ENCODE data around the gene IFNG-AS1. TPM values are rescaled to one million over a fixed set of nuclear protein-coding genes. Genes with fewer than 3 reads are reported as not detected.

Gene IFNG-AS1
- total RNA-seq, 1 donor from 2014 or later, result not detected

GRCh38 chr12:68030248-68030647 is 41.0 kb downstream of the IFNG-AS1 start:
- H3K4me3 Mint-ChIP-seq (ENCODE audit: low read depth), result no peak overlapping the region
- no peaks in the 10 kb centered on the region for H3K27me3 Mint-ChIP-seq (ENCODE audit: low read depth)
- peaks cover 12% of the 10 kb centered on the region for H3K9me3 Mint-ChIP-seq
- DNase-seq (ENCODE audit: low spot score), result no peak
- H3K27ac Mint-ChIP-seq, result no peak overlapping the region
- H3K36me3 Mint-ChIP-seq (ENCODE audit: low read depth), result no peaks in the 10 kb centered on the region
- peaks cover 24% of the 10 kb centered on the region for H3K4me1 Mint-ChIP-seq (ENCODE audit: low read depth)
- intact Hi-C loops (cut with micrococcal nuclease), result loop anchor here (10.0 kb wide), 1 partner anchor 225 kb away; no protein-coding TSS in a partner anchor

- DNase-seq (ENCODE audit: low spot score), result no peak
- Mint-ChIP-seq H3K36me3 (ENCODE audit: low read depth) (no peaks in the 10 kb centered on the region), H3K4me3 (ENCODE audit: low read depth) (no peak overlapping the region), H3K27ac (no peak overlapping the region), H3K9me3 (peaks cover 17% of the 10 kb centered on the region), H3K4me1 (ENCODE audit: low read depth) (peaks cover 26% of the 10 kb centered on the region), H3K27me3 (ENCODE audit: low read depth) (no peaks in the 10 kb centered on the region)
- intact Hi-C loops (cut with micrococcal nuclease), result loop anchor here (10.0 kb wide), 1 partner anchor 226 kb away; no protein-coding TSS in a partner anchor
These were observed 41.9 kb downstream of the IFNG-AS1 start for GRCh38 chr12:68031174-68031573.

- Mint-ChIP-seq H3K4me1 (ENCODE audit: low read depth) (peaks cover 29% of the 10 kb centered on the region), H3K36me3 (ENCODE audit: low read depth) (no peaks in the 10 kb centered on the region), H3K27ac (peak overlapping the region; percentile 5), H3K9me3 (peaks cover 17% of the 10 kb centered on the region), H3K4me3 (ENCODE audit: low read depth) (no peak overlapping the region), H3K27me3 (ENCODE audit: low read depth) (no peaks in the 10 kb centered on the region)
- intact Hi-C loops (cut with micrococcal nuclease), result loop anchor here (10.0 kb wide), 1 partner anchor 227 kb away; no protein-coding TSS in a partner anchor
- no peak for DNase-seq (ENCODE audit: low spot score)
These were observed 42.9 kb downstream of the IFNG-AS1 start for GRCh38 chr12:68031881-68032739.

GRCh38 chr12:68034567-68034966 is 45.3 kb downstream of the IFNG-AS1 start:
- H3K9me3 Mint-ChIP-seq, result peaks cover 11% of the 10 kb centered on the region
- H3K4me3 Mint-ChIP-seq (ENCODE audit: low read depth), result no peak overlapping the region
- H3K27me3 Mint-ChIP-seq (ENCODE audit: low read depth), result no peaks in the 10 kb centered on the region
- peaks cover 37% of the 10 kb centered on the region for H3K4me1 Mint-ChIP-seq (ENCODE audit: low read depth)
- intact Hi-C loops (cut with micrococcal nuclease), result loop anchor here (10.0 kb wide), 1 partner anchor 230 kb away; no protein-coding TSS in a partner anchor
- DNase-seq (ENCODE audit: low spot score), result no peak
- no peak overlapping the region for H3K27ac Mint-ChIP-seq
- H3K36me3 Mint-ChIP-seq (ENCODE audit: low read depth), result no peaks in the 10 kb centered on the region

DNA sequence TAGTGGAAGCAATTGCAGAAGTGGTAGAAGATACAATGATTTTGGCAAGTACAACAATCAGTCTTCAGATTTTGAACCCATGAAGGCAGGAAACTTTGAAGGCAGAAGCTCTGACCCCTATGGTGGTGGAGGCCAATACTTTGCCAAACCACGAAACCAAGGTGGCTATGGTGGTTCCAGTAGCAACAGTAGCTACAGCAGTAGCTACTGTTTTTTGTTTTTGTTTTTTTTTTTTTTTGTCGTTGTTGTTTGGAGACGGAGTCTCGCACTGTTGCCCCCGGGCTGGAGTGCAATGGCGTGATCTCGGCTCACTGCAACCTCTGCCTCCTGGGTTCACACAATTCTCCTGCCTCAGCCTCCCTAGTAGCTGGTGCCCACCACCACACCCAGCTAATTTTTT is 47.4 kb downstream of the IFNG-AS1 start:
- Mint-ChIP-seq H3K27me3 (ENCODE audit: low read depth) (no peaks in the 10 kb centered on the region), H3K36me3 (ENCODE audit: low read depth) (no peaks in the 10 kb centered on the region), H3K9me3 (peaks cover 5% of the 10 kb centered on the region), H3K27ac (no peak overlapping the region), H3K4me1 (ENCODE audit: low read depth) (peaks cover 44% of the 10 kb centered on the region), H3K4me3 (ENCODE audit: low read depth) (no peak overlapping the region)
- DNase-seq (ENCODE audit: low spot score), result no peak
- intact Hi-C loops (cut with micrococcal nuclease), result loop anchor here (10.0 kb wide), 1 partner anchor 232 kb away; no protein-coding TSS in a partner anchor

GRCh38 chr12:68037616-68038255 is 48.5 kb downstream of the IFNG-AS1 start:
- H3K27me3 Mint-ChIP-seq (ENCODE audit: low read depth), result no peaks in the 10 kb centered on the region
- peak overlapping the region; percentile 58 for H3K27ac Mint-ChIP-seq
- H3K4me1 Mint-ChIP-seq (ENCODE audit: low read depth), result peaks cover 45% of the 10 kb centered on the region
- DNase-seq (ENCODE audit: low spot score), result no peak
- no peaks in the 10 kb centered on the region for H3K36me3 Mint-ChIP-seq (ENCODE audit: low read depth)
- intact Hi-C loops (cut with micrococcal nuclease), result loop anchor here (10.0 kb wide), 1 partner anchor 233 kb away; no protein-coding TSS in a partner anchor
- H3K9me3 Mint-ChIP-seq, result peaks cover 5% of the 10 kb centered on the region
- no peak overlapping the region for H3K4me3 Mint-ChIP-seq (ENCODE audit: low read depth)

- intact Hi-C loops (cut with micrococcal nuclease), result loop anchor here (10.0 kb wide), 1 partner anchor 234 kb away; no protein-coding TSS in a partner anchor
- Mint-ChIP-seq H3K36me3 (ENCODE audit: low read depth) (no peaks in the 10 kb centered on the region), H3K4me3 (ENCODE audit: low read depth) (no peak overlapping the region), H3K4me1 (ENCODE audit: low read depth) (peaks cover 37% of the 10 kb centered on the region), H3K9me3 (peaks cover 5% of the 10 kb centered on the region), H3K27ac (no peak overlapping the region), H3K27me3 (ENCODE audit: low read depth) (no peaks in the 10 kb centered on the region)
- no peak for DNase-seq (ENCODE audit: low spot score)
These were observed 49.4 kb downstream of the IFNG-AS1 start for GRCh38 chr12:68038650-68039049.

GRCh38 chr12:68040450-68041075 is 51.3 kb downstream of the IFNG-AS1 start:
- H3K4me3 Mint-ChIP-seq (ENCODE audit: low read depth), result no peak overlapping the region

GRCh38 chr12:68042212-68042699 is 53.0 kb downstream of the IFNG-AS1 start:
- intact Hi-C loops (cut with micrococcal nuclease), result loop anchor here (5.0 kb wide), 4 partner anchors 40 to 180 kb away; no protein-coding TSS in a partner anchor
- H3K27me3 Mint-ChIP-seq (ENCODE audit: low read depth), result no peaks in the 10 kb centered on the region
- H3K4me3 Mint-ChIP-seq (ENCODE audit: low read depth), result no peak overlapping the region
- peaks cover 5% of the 10 kb centered on the region for H3K9me3 Mint-ChIP-seq
- no peak for DNase-seq (ENCODE audit: low spot score)
- H3K36me3 Mint-ChIP-seq (ENCODE audit: low read depth), result no peaks in the 10 kb centered on the region
- peaks cover 25% of the 10 kb centered on the region for H3K4me1 Mint-ChIP-seq (ENCODE audit: low read depth)
- H3K27ac Mint-ChIP-seq, result peak overlapping the region; percentile 50

More at GRCh38 chr12:68040450-68041075, 51.3 kb downstream of the IFNG-AS1 start:
- intact Hi-C loops (cut with micrococcal nuclease), result loop anchor here (1.0 to 5.0 kb wide), 7 partner anchors 38 to 277 kb away; no protein-coding TSS in a partner anchor
- Mint-ChIP-seq H3K36me3 (ENCODE audit: low read depth) (no peaks in the 10 kb centered on the region), H3K27me3 (ENCODE audit: low read depth) (no peaks in the 10 kb centered on the region), H3K4me1 (ENCODE audit: low read depth) (peaks cover 32% of the 10 kb centered on the region), H3K27ac (no peak overlapping the region), H3K9me3 (peaks cover 3% of the 10 kb centered on the region)
- DNase-seq (ENCODE audit: low spot score), result peak; percentile 44

DNA sequence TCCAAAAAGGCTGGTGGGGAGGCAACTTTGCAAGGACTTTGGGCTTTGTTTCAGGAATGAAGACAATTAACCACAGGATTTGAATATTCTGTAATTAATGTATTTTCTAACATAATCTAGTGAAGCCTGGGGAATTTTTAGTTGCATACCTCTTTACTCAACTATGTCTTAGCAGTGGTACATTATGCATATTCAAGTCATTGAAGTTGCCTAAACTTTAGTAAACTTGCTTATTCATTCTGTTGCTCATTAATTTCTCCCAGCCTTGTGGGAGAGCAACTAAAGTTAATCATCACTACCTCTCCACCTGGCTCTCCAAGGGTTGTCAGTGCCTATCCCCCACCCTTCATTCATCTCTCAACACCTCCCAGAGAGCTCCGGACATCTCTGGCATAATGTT is 54.2 kb downstream of the IFNG-AS1 start:
- intact Hi-C loops (cut with micrococcal nuclease), result loop anchor here (5.0 kb wide), 4 partner anchors 41 to 179 kb away; no protein-coding TSS in a partner anchor
- Mint-ChIP-seq H3K9me3 (peaks cover 5% of the 10 kb centered on the region), H3K27me3 (ENCODE audit: low read depth) (no peaks in the 10 kb centered on the region), H3K4me3 (ENCODE audit: low read depth) (no peak overlapping the region), H3K4me1 (ENCODE audit: low read depth) (peaks cover 19% of the 10 kb centered on the region), H3K36me3 (ENCODE audit: low read depth) (no peaks in the 10 kb centered on the region), H3K27ac (no peak overlapping the region)
- DNase-seq (ENCODE audit: low spot score), result no peak

DNA sequence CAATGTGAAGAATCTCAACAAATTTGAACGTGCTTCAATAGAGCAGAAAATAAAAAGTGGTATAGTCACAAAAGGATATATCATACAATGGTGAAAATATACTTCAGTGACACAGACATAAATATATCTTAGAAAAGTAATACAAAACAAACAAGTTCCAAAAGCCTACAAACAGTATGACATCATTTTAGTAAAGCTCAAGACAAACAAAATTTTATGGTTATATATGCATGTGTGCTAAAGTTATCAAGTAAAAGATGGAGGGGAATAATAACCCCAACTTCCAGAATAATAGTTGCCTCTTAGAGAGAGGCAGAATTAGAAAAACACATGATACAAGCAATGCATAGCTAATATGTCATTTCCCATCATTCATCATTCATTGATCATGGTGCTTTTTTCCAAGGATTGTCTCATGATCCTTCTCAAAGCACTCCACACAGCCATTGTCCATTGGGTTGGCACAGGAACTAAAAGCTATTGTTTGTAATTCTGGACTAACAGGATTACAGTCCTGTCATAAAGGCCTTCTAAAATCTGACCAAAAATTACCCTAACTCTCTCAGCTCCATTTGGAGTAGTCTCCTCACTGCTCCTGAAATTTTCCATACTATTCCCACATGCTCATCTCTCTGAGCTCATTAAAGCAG is 59.5 kb downstream of the IFNG-AS1 start:
- intact Hi-C loops (cut with micrococcal nuclease), result no loop called here
- no peak for DNase-seq (ENCODE audit: low spot score)
- H3K9me3 Mint-ChIP-seq, result peaks cover 5% of the 10 kb centered on the region
- no peaks in the 10 kb centered on the region for H3K27me3 Mint-ChIP-seq (ENCODE audit: low read depth)
- no peaks in the 10 kb centered on the region for H3K4me1 Mint-ChIP-seq (ENCODE audit: low read depth)
- H3K36me3 Mint-ChIP-seq (ENCODE audit: low read depth), result no peaks in the 10 kb centered on the region
- no peak overlapping the region for H3K4me3 Mint-ChIP-seq (ENCODE audit: low read depth)
- H3K27ac Mint-ChIP-seq, result no peak overlapping the region

DNA sequence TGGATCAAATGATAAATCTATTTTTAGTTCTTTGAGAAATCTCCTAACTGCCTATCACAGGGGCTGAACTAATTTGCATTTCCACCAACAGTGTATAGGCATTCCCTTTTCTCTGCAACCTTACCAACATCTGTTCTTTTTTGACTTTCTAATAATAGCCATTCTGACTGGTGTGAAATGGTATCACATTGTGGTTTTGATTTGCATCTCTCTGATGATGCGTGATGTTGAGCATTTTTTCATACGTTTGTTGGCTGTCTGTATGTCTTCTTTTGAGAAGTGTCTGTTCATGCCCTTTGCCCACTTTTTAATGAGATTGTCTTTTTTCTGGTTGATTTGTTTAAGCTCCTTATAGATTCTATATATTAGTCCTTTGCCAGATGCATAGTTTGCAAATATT is 67.1 kb downstream of the IFNG-AS1 start:
- no peak for DNase-seq (ENCODE audit: low spot score)
- H3K27me3 Mint-ChIP-seq (ENCODE audit: low read depth), result no peaks in the 10 kb centered on the region
- H3K9me3 Mint-ChIP-seq, result peaks cover 33% of the 10 kb centered on the region
- H3K27ac Mint-ChIP-seq, result no peak overlapping the region
- H3K4me3 Mint-ChIP-seq (ENCODE audit: low read depth), result no peak overlapping the region
- no peaks in the 10 kb centered on the region for H3K4me1 Mint-ChIP-seq (ENCODE audit: low read depth)
- H3K36me3 Mint-ChIP-seq (ENCODE audit: low read depth), result no peaks in the 10 kb centered on the region
- intact Hi-C loops (cut with micrococcal nuclease), result no loop called here
